Nephron progenitor cell (in vitro differentiated cells): ENCODE data around the gene TMEM132C.

Experiments used
- DNase-seq: peaks from one replicate; pipeline ENCODE4 v3.0.0; 2021
- H3K27ac Mint-ChIP-seq: 2 replicates; pipeline ENCODE4 v1.8.0; 2021; ENCODE audit warnings: mild to moderate bottlenecking, moderate library complexity, mixed read lengths
- H3K27me3 Mint-ChIP-seq: 2 replicates; pipeline ENCODE4 v1.8.0; 2021; ENCODE audit warnings: mild to moderate bottlenecking, low read depth, mixed read lengths; ENCODE audit not compliant: poor library complexity
- H3K36me3 Mint-ChIP-seq: 2 replicates; pipeline ENCODE4 v1.8.0; 2021; ENCODE audit warnings: low read depth, mixed read lengths
- H3K4me1 Mint-ChIP-seq: 2 replicates; pipeline ENCODE4 v1.8.0; 2021; ENCODE audit warnings: mixed read lengths
- H3K4me3 Mint-ChIP-seq: 2 replicates; pipeline ENCODE4 v1.8.0; 2021; ENCODE audit warnings: mild to moderate bottlenecking, moderate library complexity, mixed read lengths
- H3K9me3 Mint-ChIP-seq: 2 replicates; pipeline ENCODE4 v1.8.0; 2021; ENCODE audit warnings: mild to moderate bottlenecking, moderate library complexity, mixed read lengths
- TF ChIP-seq, protein P1 (sequence below): fragments of 200-600 bp; sonication (generic); IDR thresholded peaks from 2 replicates; pipeline ENCODE4 v1.5.0; 2021; ENCODE audit warnings: antibody characterized with exemption

The TMEM132C gene

GRCh38 chr12:128543460-128543859 is 276.5 kb downstream of the TMEM132C start:
- Mint-ChIP-seq H3K36me3 (peaks cover 40% of the 10 kb centered on the region), H3K27ac (no peak overlapping the region), H3K9me3 (peaks cover 6% of the 10 kb centered on the region), H3K4me3 (no peak overlapping the region), H3K4me1 (peaks cover 13% of the 10 kb centered on the region), H3K27me3 (peaks cover 5% of the 10 kb centered on the region)
- no peak for DNase-seq
- TF ChIP-seq, protein P1, sequence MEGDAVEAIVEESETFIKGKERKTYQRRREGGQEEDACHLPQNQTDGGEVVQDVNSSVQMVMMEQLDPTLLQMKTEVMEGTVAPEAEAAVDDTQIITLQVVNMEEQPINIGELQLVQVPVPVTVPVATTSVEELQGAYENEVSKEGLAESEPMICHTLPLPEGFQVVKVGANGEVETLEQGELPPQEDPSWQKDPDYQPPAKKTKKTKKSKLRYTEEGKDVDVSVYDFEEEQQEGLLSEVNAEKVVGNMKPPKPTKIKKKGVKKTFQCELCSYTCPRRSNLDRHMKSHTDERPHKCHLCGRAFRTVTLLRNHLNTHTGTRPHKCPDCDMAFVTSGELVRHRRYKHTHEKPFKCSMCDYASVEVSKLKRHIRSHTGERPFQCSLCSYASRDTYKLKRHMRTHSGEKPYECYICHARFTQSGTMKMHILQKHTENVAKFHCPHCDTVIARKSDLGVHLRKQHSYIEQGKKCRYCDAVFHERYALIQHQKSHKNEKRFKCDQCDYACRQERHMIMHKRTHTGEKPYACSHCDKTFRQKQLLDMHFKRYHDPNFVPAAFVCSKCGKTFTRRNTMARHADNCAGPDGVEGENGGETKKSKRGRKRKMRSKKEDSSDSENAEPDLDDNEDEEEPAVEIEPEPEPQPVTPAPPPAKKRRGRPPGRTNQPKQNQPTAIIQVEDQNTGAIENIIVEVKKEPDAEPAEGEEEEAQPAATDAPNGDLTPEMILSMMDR: no peak

DNA sequence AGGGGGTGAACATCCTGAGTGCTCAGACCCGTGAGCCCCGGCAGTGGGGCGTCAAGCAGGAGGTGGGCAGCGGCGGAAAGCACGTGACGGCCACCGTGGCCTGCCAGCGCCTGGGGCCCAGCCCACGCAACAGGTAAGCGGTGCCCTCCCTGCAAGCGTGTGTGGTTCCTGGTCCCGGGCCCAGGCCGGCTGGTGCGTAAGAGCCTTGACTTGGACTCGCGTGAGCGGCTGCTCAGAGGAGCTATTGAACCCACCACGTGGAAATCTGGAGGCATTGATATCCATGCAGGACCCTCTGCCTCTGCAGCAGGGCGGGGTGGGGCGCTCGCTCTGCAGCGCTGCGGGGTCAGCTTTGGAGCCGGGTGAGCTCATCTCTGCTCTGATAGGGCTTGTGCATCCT is 277.0 kb downstream of the TMEM132C start:
- peaks cover 5% of the 10 kb centered on the region for H3K27me3 Mint-ChIP-seq
- TF ChIP-seq, protein P1: no peak
- peaks cover under 1% of the 10 kb centered on the region for H3K9me3 Mint-ChIP-seq
- DNase-seq: no peak
- H3K27ac Mint-ChIP-seq: no peak overlapping the region
- peaks cover 14% of the 10 kb centered on the region for H3K4me1 Mint-ChIP-seq
- H3K4me3 Mint-ChIP-seq: no peak overlapping the region
- H3K36me3 Mint-ChIP-seq: peaks cover 36% of the 10 kb centered on the region

- DNase-seq: no peak
- Mint-ChIP-seq H3K4me1 (peaks cover 46% of the 10 kb centered on the region), H3K4me3 (no peak overlapping the region), H3K27ac (no peak overlapping the region), H3K27me3 (no peaks in the 10 kb centered on the region), H3K9me3 (no peaks in the 10 kb centered on the region), H3K36me3 (peaks cover 28% of the 10 kb centered on the region)
- TF ChIP-seq, protein P1: no peak
Observed at GRCh38 chr12:128548949-128549348, 282.0 kb downstream of the TMEM132C start.

GRCh38 chr12:128549601-128550218 is 282.7 kb downstream of the TMEM132C start:
- no peaks in the 10 kb centered on the region for H3K9me3 Mint-ChIP-seq
- TF ChIP-seq, protein P1: no peak
- H3K27ac Mint-ChIP-seq: peak overlapping the region; percentile 55
- peaks cover 53% of the 10 kb centered on the region for H3K4me1 Mint-ChIP-seq
- H3K27me3 Mint-ChIP-seq: no peaks in the 10 kb centered on the region
- DNase-seq: no peak
- no peak overlapping the region for H3K4me3 Mint-ChIP-seq
- H3K36me3 Mint-ChIP-seq: peaks cover 22% of the 10 kb centered on the region

- Mint-ChIP-seq H3K27me3 (no peaks in the 10 kb centered on the region), H3K36me3 (peaks cover 17% of the 10 kb centered on the region), H3K4me1 (peaks cover 64% of the 10 kb centered on the region), H3K9me3 (peaks cover 3% of the 10 kb centered on the region), H3K27ac (peak overlapping the region; percentile 72), H3K4me3 (no peak overlapping the region)
- DNase-seq: no peak
- TF ChIP-seq, protein P1: no peak
Observed at GRCh38 chr12:128551266-128551665, 284.3 kb downstream of the TMEM132C start.
